ENCODE measurements around the gene NT5E.

GRCh38 chr6:85435851-85436250 lies 14.0 kb upstream of the NT5E start:
- TF ChIP-seq POLR2A (IDR thresholded peaks at IDR 0.05; ENCODE audit: low read length) (no peak), GATA1 (IDR thresholded peaks at IDR 0.05; ENCODE audit: low read depth, low read length) (no peak)

All from erythroblast (primary cell).